GM21717 (cell line): ENCODE data around the gene KCND2.
"Not testable (repeated sequence)": the region's sequence is repeated elsewhere in the genome, so short reads cannot be mapped to it uniquely, and the experiment has no call there.

ENCODE experiments used
- ATAC-seq: cut with Tn5 transposase; IDR thresholded peaks from one replicate; pipeline ENCODE4 v1.9.1; 2021; ENCODE audit warnings: mild to moderate bottlenecking, moderate library complexity; ENCODE audit not compliant: unreplicated experiment

KCND2 gene

GRCh38 chr7:120733835-120734234, 460.9 kb downstream of the KCND2 start:
- no peak for ATAC-seq

GRCh38 chr7:120735791-120736190, 462.8 kb downstream of the KCND2 start:
- ATAC-seq: no peak

GRCh38 chr7:120738816-120739215, 465.8 kb downstream of the KCND2 start:
- ATAC-seq: no peak

- ATAC-seq: no peak
Measured at GRCh38 chr7:120740348-120740747, 467.4 kb downstream of the KCND2 start.

GRCh38 chr7:120741371-120742042, 468.5 kb downstream of the KCND2 start:
- ATAC-seq: no peak

- no peak for ATAC-seq
Measured at GRCh38 chr7:120742372-120742771, 469.4 kb downstream of the KCND2 start.

GRCh38 chr7:120743128-120743527, 470.2 kb downstream of the KCND2 start:
- no peak for ATAC-seq

GRCh38 chr7:120760050-120760449, 487.1 kb downstream of the KCND2 start:
- peak; percentile 90 for ATAC-seq

- ATAC-seq: no peak
Measured at GRCh38 chr7:120760851-120761250, 487.9 kb downstream of the KCND2 start.

- no peak for ATAC-seq
Measured at GRCh38 chr7:120770206-120770605, 497.2 kb downstream of the KCND2 start.

- ATAC-seq: no peak
Measured at GRCh38 chr7:120774481-120774880, 501.5 kb downstream of the KCND2 start.

GRCh38 chr7:120775755-120776154, 502.8 kb downstream of the KCND2 start:
- ATAC-seq: no peak

- not testable (repeated sequence) for ATAC-seq
Measured at GRCh38 chr7:120779078-120779477, 506.1 kb downstream of the KCND2 start.

GRCh38 chr7:120780451-120780850, 507.5 kb downstream of the KCND2 start:
- ATAC-seq: not testable (repeated sequence)

GRCh38 chr7:120780938-120781337, 508.0 kb downstream of the KCND2 start:
- no peak for ATAC-seq

- not testable (repeated sequence) for ATAC-seq
Measured at GRCh38 chr7:120781924-120782323, 508.9 kb downstream of the KCND2 start.

GRCh38 chr7:120783273-120783672, 510.3 kb downstream of the KCND2 start:
- ATAC-seq: no peak

- ATAC-seq: no peak
Measured at GRCh38 chr7:120783721-120784120, 510.7 kb downstream of the KCND2 start.

GRCh38 chr7:120785095-120785494, 512.1 kb downstream of the KCND2 start:
- no peak for ATAC-seq

GRCh38 chr7:120792091-120792860, 519.3 kb downstream of the KCND2 start:
- ATAC-seq: peak; percentile 96

- no peak for ATAC-seq
Measured at GRCh38 chr7:120792861-120793130, 519.8 kb downstream of the KCND2 start.

GRCh38 chr7:120793213-120793936, 520.4 kb downstream of the KCND2 start:
- ATAC-seq: no peak
